Mammary epithelial cell (primary cell): ENCODE results near the gene FAM32A.

Experiments
- EZH2 ChIP-seq: IDR thresholded peaks from 2 replicates; pipeline ENCODE4 v1.6.1; 2012; ENCODE audit warnings: low read length, inconsistent platforms, borderline replicate concordance
- TF ChIP-seq, protein P1 (sequence below), 2 donors: IDR thresholded peaks in 1 of 2; conservative IDR thresholded peaks in 1 of 2; 2 replicates each; pipeline ENCODE4 v1.5.1; 2011 to 2012; ENCODE audit warnings: inconsistent platforms in 2 of 2, low read length in 2 of 2, mild to moderate bottlenecking in 2 of 2, control low read depth in 1 of 2, low read depth in 1 of 2; ENCODE audit not compliant: insufficient read depth in 1 of 2; ENCODE audit errors: extremely low read depth in 1 of 2

DNA sequence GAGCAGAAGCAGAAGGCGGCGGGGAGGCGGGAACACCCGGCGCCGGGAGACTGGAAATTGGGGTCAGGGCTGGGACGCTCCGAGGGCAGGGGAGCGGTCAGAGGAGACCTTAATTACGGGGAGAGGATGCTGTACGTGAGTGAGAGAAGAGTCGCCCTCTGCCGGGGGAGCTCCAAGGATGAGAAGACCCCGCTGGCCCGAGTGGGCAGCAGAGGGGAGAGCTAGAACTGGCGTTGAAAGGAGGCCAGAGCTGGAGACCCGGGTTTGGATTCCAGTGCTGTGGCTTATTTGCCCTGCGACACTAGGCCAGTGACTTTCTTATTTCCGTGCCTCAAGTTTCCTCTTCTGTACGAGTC lies 536 bp downstream of the FAM32A start:
- TF ChIP-seq, protein P1, sequence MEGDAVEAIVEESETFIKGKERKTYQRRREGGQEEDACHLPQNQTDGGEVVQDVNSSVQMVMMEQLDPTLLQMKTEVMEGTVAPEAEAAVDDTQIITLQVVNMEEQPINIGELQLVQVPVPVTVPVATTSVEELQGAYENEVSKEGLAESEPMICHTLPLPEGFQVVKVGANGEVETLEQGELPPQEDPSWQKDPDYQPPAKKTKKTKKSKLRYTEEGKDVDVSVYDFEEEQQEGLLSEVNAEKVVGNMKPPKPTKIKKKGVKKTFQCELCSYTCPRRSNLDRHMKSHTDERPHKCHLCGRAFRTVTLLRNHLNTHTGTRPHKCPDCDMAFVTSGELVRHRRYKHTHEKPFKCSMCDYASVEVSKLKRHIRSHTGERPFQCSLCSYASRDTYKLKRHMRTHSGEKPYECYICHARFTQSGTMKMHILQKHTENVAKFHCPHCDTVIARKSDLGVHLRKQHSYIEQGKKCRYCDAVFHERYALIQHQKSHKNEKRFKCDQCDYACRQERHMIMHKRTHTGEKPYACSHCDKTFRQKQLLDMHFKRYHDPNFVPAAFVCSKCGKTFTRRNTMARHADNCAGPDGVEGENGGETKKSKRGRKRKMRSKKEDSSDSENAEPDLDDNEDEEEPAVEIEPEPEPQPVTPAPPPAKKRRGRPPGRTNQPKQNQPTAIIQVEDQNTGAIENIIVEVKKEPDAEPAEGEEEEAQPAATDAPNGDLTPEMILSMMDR (conservative IDR thresholded peaks at IDR 0.05 in 1 of 2, IDR thresholded peaks at IDR 0.05 in 1 of 2; ENCODE audit: extremely low read depth in 1 of 2, insufficient read depth in 1 of 2, low read depth in 1 of 2, low read length in 2 of 2), result peak; percentile 3 to 50
- TF ChIP-seq EZH2, result no peak
